Lung (tissue), 12 donors: ENCODE measurements around the gene ALX4. TPM values are rescaled to one million over a fixed set of nuclear protein-coding genes. Genes with fewer than 3 reads are reported as not detected.

Experiments
- ATAC-seq: fragments of 200-7000 bp; cut with Tn5 transposase; one replicate; pipeline ENCODE4 v1.9.1; 2020; ENCODE audit warnings: moderate number of reproducible peaks; ENCODE audit not compliant: insufficient read depth, low FRiP score
- DNase-seq, 3 donors: peaks; one replicate each; pipeline ENCODE4 v3.0.0-alpha.2; 2013 to 2017
- H3K27ac ChIP-seq, 2 donors: one replicate each; pipeline ENCODE4 v1.5.1; 2013; ENCODE audit warnings: mild to moderate bottlenecking in 2 of 2, moderate library complexity in 2 of 2, control low read depth in 1 of 2, inconsistent platforms in 1 of 2, low read depth in 1 of 2, low read length in 1 of 2
- H3K27me3 ChIP-seq, 3 donors: one replicate each; pipeline ENCODE4 v1.5.1; 2013; ENCODE audit warnings: low read length in 2 of 3; ENCODE audit not compliant: control insufficient read depth in 3 of 3, insufficient read depth in 3 of 3
- H3K36me3 ChIP-seq, 4 donors: one replicate each; pipeline ENCODE4 v1.5.1; 2013; ENCODE audit warnings: low read length in 4 of 4, mild to moderate bottlenecking in 1 of 4, moderate library complexity in 1 of 4; ENCODE audit not compliant: control insufficient read depth in 4 of 4, insufficient read depth in 4 of 4
- H3K4me1 ChIP-seq, 5 donors: one replicate each; pipeline ENCODE4 v1.5.1; 2013; ENCODE audit warnings: low read length in 5 of 5, mild to moderate bottlenecking in 2 of 5, moderate library complexity in 1 of 5; ENCODE audit not compliant: control insufficient read depth in 5 of 5, insufficient read depth in 5 of 5
- H3K4me3 ChIP-seq: one replicate; pipeline ENCODE4 v1.5.1; 2013; ENCODE audit warnings: mild to moderate bottlenecking, control low read depth, moderate library complexity
- H3K9ac ChIP-seq, 2 donors: one replicate each; pipeline ENCODE4 v1.5.1; 2013; ENCODE audit warnings: low read length in 2 of 2, control low read depth in 1 of 2; ENCODE audit not compliant: insufficient read depth in 1 of 2
- H3K9me3 ChIP-seq, 4 donors: one replicate each; pipeline ENCODE4 v1.5.1; 2013; ENCODE audit warnings: low read length in 3 of 4, mild to moderate bottlenecking in 1 of 4, moderate library complexity in 1 of 4; ENCODE audit not compliant: control insufficient read depth in 4 of 4, insufficient read depth in 3 of 4
- WGBS, 2 donors: extraction: QIAGEN DNeasy Blood & Tissue Kit; methylation state at CpG; one replicate each; pipeline ENCODE4 v1.1.7; 2013; 5-methylcytosine and 5-hydroxymethylcytosine counted together
- polyA plus RNA-seq, 2 donors: library from polyadenylated mRNA; stranded (reverse); fragments of 200-250 nt; gene quantifications; one replicate each; pipeline ENCODE4 v1.2.1, GENCODE V29; 2013
- total RNA-seq, 2 donors: library from RNA; depleted of rRNA in 1 of 2; stranded (reverse); fragments of >200 nt in 1 of 2; gene quantifications; one replicate each; pipeline ENCODE4 v1.2.1, GENCODE V29; 2014 to 2021
- TF ChIP-seq, protein P1 (sequence below): IDR thresholded peaks from 2 replicates; pipeline ENCODE4 v1.5.1; 2012; ENCODE audit warnings: mild to moderate bottlenecking; ENCODE audit errors: control extremely low read depth, extremely low read depth
- donor health status: control.
- donor health status: control.
- donor health status: Bipolar disorder and iron deficiency.
- donor health status: healthy.
- donor health status: DM: yes; HTN: yes; CAD: no.

The ALX4 gene
- total and polyA plus RNA-seq, 4 donors = 0.01 to 0.06 TPM; not detected in 2

DNA sequence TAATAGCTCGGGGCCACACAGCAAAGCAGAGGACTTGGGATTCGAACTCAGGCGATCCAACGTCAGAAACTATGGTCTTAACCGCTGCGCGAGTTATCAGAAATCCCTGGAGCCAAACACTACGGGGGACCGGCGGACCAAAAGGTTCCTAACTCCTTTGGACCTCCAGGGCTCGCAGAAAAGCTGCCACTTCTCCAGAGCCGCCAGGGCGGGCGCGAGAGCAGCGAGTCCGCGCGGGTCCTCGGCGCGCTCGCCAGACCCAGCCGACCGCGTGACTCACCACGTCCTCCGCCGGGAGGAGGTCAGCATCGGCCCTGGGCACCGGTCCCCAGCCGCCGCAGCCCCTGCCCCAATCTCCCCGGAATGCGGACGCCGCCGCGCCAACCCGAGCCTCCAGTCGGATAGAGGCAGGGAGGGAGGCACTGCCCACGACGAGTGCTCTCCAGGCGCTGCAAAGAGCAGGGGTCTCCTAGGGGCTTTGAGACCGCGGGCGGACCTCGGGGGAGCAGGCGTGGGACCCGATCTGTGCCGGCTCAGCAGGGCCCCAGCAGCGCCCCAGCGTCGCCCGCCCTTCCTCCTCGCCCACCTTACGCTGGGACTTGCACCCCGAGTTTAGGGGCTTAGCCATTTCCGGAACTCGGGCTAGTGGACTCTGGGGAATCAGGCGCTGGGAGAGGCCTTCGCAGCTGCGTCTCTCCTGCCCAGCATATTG is 6.2 kb upstream of the ALX4 start:
- Histone ChIP-seq H3K9me3 (peaks cover 0 to 16% (median 0%) of the 10 kb centered on the region in 4 donors), H3K36me3 (no peaks in the 10 kb centered on the region), H3K9ac (no peak overlapping the region), H3K4me3 (no peak overlapping the region), H3K27me3 (peaks cover 43 to 96% (median 96%) of the 10 kb centered on the region in 3 donors), H3K27ac (no peak overlapping the region), H3K4me1 (peaks cover 3 to 31% (median 4%) of the 10 kb centered on the region in 5 donors)
- no peak for ATAC-seq
- TF ChIP-seq, protein P1, sequence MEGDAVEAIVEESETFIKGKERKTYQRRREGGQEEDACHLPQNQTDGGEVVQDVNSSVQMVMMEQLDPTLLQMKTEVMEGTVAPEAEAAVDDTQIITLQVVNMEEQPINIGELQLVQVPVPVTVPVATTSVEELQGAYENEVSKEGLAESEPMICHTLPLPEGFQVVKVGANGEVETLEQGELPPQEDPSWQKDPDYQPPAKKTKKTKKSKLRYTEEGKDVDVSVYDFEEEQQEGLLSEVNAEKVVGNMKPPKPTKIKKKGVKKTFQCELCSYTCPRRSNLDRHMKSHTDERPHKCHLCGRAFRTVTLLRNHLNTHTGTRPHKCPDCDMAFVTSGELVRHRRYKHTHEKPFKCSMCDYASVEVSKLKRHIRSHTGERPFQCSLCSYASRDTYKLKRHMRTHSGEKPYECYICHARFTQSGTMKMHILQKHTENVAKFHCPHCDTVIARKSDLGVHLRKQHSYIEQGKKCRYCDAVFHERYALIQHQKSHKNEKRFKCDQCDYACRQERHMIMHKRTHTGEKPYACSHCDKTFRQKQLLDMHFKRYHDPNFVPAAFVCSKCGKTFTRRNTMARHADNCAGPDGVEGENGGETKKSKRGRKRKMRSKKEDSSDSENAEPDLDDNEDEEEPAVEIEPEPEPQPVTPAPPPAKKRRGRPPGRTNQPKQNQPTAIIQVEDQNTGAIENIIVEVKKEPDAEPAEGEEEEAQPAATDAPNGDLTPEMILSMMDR = no peak
- WGBS, 2 donors = 3 to 4% methylated on average over 54 to 63 of the region's 63 CpGs
- peak in 1 of 3 donors; percentile 52 for DNase-seq

DNA sequence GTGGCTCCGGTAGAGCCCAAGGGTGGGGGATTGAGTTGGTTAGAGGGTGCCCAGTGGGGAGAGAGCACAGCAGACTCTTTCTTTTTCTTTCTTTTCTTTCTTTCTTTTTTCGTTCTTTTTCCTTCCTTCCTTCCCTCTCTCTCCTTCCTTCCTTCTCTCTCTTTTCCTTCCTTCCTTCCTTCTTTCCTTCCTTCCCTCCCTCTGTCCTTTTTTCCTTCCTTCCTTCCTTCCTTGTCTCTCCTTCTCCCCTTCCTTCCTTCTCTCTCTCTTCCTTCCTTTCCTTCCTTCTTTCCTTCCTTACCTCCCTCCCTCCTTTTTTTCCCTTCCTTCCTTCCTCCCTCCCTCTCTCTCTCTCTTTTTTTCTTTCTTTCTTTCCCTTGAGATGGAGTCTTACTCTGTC is 4.8 kb upstream of the ALX4 start:
- Histone ChIP-seq H3K4me1 (peaks cover 4 to 34% (median 4%) of the 10 kb centered on the region in 5 donors), H3K9me3 (peaks cover 0 to 16% (median 0%) of the 10 kb centered on the region in 4 donors), H3K27me3 (peaks cover 44 to 97% (median 93%) of the 10 kb centered on the region in 3 donors), H3K4me3 (no peak overlapping the region), H3K27ac (no peak overlapping the region), H3K9ac (no peak overlapping the region), H3K36me3 (no peaks in the 10 kb centered on the region)
- 11 to 12% methylated on average over 2 of the region's 2 CpGs for WGBS, 2 donors
- ATAC-seq = no peak
- no peak for DNase-seq
- TF ChIP-seq, protein P1 = no peak

DNA sequence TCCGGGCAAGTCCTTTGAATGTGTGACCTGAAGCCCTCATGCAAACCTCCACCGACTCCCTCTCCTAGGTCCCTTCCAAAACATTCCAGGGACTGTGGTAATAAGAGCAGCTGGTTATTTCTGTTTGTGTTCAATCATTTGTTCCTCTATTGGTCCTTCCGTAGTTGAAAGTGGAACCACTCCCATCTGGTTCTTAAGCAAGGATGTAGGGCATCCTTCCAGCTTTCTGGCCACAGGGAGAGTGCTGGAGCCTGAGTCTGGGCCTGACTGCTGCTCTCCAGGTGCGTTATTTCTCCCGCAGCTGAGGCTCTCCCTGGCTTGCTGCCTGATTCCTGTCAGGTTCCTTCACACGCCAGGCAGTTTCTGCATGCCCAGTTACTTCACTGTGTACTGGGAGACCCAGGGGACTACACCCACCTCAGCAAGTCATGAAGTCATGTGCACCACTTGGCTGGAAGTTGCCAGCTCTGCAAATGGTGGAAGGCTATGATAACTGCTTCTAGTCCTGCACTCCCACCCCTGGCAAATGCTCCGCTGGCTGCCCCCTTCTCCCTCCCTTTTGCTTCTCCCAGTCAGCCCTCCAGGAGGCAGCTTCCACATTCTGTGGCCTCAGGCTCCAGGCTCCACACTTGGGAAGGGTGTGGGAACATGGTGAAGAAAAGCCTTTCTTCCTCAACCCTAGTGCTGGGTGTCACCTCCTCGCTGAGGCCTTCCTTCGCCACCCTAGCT is 4.0 kb upstream of the ALX4 start:
- peak; percentile 69 to 86 (median 80) for DNase-seq
- ATAC-seq = no peak
- H3K4me3 ChIP-seq = no peak overlapping the region
- no peaks in the 10 kb centered on the region for H3K36me3 ChIP-seq
- peaks cover 4 to 35% (median 6%) of the 10 kb centered on the region in 5 donors for H3K4me1 ChIP-seq
- no peak overlapping the region for H3K9ac ChIP-seq
- 13% methylated on average over 9 of the region's 9 CpGs for WGBS, 2 donors
- H3K27me3 ChIP-seq = peaks cover 36 to 94% (median 89%) of the 10 kb centered on the region in 3 donors
- no peak overlapping the region for H3K27ac ChIP-seq
- H3K9me3 ChIP-seq = peaks cover 0 to 16% (median 0%) of the 10 kb centered on the region in 4 donors
- TF ChIP-seq, protein P1 = no peak
